GM20431 (cell line): ENCODE data around the gene IFI35.

ENCODE experiments used
- in situ Hi-C: fragments of 300-500 bp; cut with MseI, MboI; formaldehyde crosslinking; loops from one replicate; pipeline ENCODE4 v1.15.0; 2020; ENCODE audit warnings: low sequenced_read_pairs; ENCODE audit not compliant: unreplicated experiment

Gene IFI35

GRCh38 chr17:42997390-42997983, 9.1 kb upstream of the IFI35 start:
- in situ Hi-C loops, result no loop called here

GRCh38 chr17:42997984-42998938, 8.3 kb upstream of the IFI35 start, which contains the start of gene RPL27:
RPL27 (plus strand) TSS chr17:42998419; CDS start chr17:42998751, 332 bp downstream.
- in situ Hi-C loops, result no loop called here

GRCh38 chr17:42999003-42999525, 7.5 kb upstream of the IFI35 start:
- in situ Hi-C loops, result no loop called here

GRCh38 chr17:43000894-43001293, 5.7 kb upstream of the IFI35 start:
- in situ Hi-C loops, result loop anchor here (25.0 kb wide), 1 partner anchor 336 kb away; no protein-coding TSS in a partner anchor

- in situ Hi-C loops, result loop anchor here (25.0 kb wide), 1 partner anchor 334 kb away; no protein-coding TSS in a partner anchor
Observed at GRCh38 chr17:43003542-43004172, 2.9 kb upstream of the IFI35 start.

- in situ Hi-C loops, result loop anchor here (25.0 kb wide), 1 partner anchor 327 kb away; no protein-coding TSS in a partner anchor
Observed at GRCh38 chr17:43010667-43011308, 4.2 kb downstream of the IFI35 start.

- in situ Hi-C loops, result loop anchor here (25.0 kb wide), 1 partner anchor 325 kb away; no protein-coding TSS in a partner anchor
Observed at GRCh38 chr17:43011728-43012472, 5.3 kb downstream of the IFI35 start.

GRCh38 chr17:43013296-43013695, 6.7 kb downstream of the IFI35 start:
- in situ Hi-C loops, result loop anchor here (25.0 kb wide), 1 partner anchor 324 kb away; no protein-coding TSS in a partner anchor

GRCh38 chr17:43014020-43014648, 7.5 kb downstream of the IFI35 start:
- in situ Hi-C loops, result loop anchor here (25.0 kb wide), 1 partner anchor 323 kb away; no protein-coding TSS in a partner anchor

- in situ Hi-C loops, result loop anchor here (25.0 kb wide), 1 partner anchor 322 kb away; no protein-coding TSS in a partner anchor
Observed at GRCh38 chr17:43014649-43015542, 8.3 kb downstream of the IFI35 start.

- in situ Hi-C loops, result loop anchor here (25.0 kb wide), 1 partner anchor 322 kb away; no protein-coding TSS in a partner anchor
Observed at GRCh38 chr17:43015579-43015978, 9.0 kb downstream of the IFI35 start.

GRCh38 chr17:43016216-43016615, 9.6 kb downstream of the IFI35 start:
- in situ Hi-C loops, result loop anchor here (25.0 kb wide), 1 partner anchor 321 kb away; no protein-coding TSS in a partner anchor

GRCh38 chr17:43018008-43018853, 11.6 kb downstream of the IFI35 start:
- in situ Hi-C loops, result loop anchor here (25.0 kb wide), 1 partner anchor 319 kb away; no protein-coding TSS in a partner anchor

GRCh38 chr17:43018932-43019331, 12.3 kb downstream of the IFI35 start:
- in situ Hi-C loops, result loop anchor here (25.0 kb wide), 1 partner anchor 318 kb away; no protein-coding TSS in a partner anchor

GRCh38 chr17:43019418-43019817, 12.8 kb downstream of the IFI35 start:
- in situ Hi-C loops, result loop anchor here (25.0 kb wide), 1 partner anchor 318 kb away; no protein-coding TSS in a partner anchor

GRCh38 chr17:43020030-43020621, 13.5 kb downstream of the IFI35 start:
- in situ Hi-C loops, result loop anchor here (25.0 kb wide), 1 partner anchor 317 kb away; no protein-coding TSS in a partner anchor
